Adrenal gland (tissue), 12 donors: ENCODE results near the gene CENPF. TPM values are rescaled to one million over a fixed set of nuclear protein-coding genes. Genes with fewer than 3 reads are reported as not detected.

ENCODE experiments used
- DNase-seq, 7 donors: peaks; one replicate each; pipeline ENCODE4 v3.0.0-alpha.2; 2019 to 2020
- H3K27ac ChIP-seq, 5 donors: fragments of 200-600 bp; sonication (generic) in 4 of 5; 1 replicate in 3 of 5; 2 replicates in 2 of 5; pipeline versions ENCODE4 v1.5.1 to v1.8.0; 2016 to 2020; ENCODE audit warnings: mild to moderate bottlenecking in 1 of 5
- H3K27me3 ChIP-seq: fragments of 200-600 bp; 2 replicates; pipeline ENCODE4 v1.8.0; 2021
- H3K36me3 ChIP-seq, 2 donors: fragments of 200-600 bp; replicated peaks in 1 of 2; 1 replicate in 1 of 2; 2 replicates in 1 of 2; pipeline versions ENCODE4 v1.5.1 to v1.8.0; 2018 to 2022
- H3K4me1 ChIP-seq, 2 donors: fragments of 200-600 bp; replicated peaks in 1 of 2; 1 replicate in 1 of 2; 2 replicates in 1 of 2; pipeline versions ENCODE4 v1.5.1 to v1.8.0; 2018 to 2021
- H3K4me3 ChIP-seq, 4 donors: fragments of 200-600 bp; sonication (generic) in 3 of 4; one replicate each; pipeline ENCODE4 v1.5.1; 2016 to 2018
- H3K9me3 ChIP-seq, 3 donors: fragments of 200-600 bp; sonication (generic) in 1 of 3; replicated peaks in 1 of 3; 1 replicate in 2 of 3; 2 replicates in 1 of 3; pipeline versions ENCODE4 v1.5.1 to v1.8.0; 2016 to 2021
- CTCF ChIP-seq, 6 experiments: fragments of 450-650 bp in 4 of 6; fragments of 200-600 bp in 2 of 6; sonication (generic) in 1 of 6; IDR thresholded peaks; 1 replicate in 5 of 6; 2 replicates in 1 of 6; pipeline versions ENCODE4 v1.5.1 to v1.8.0; 2016 to 2021; ENCODE audit warnings: antibody characterized with exemption in 6 of 6, mild to moderate bottlenecking in 2 of 6, moderate library complexity in 1 of 6
- POLR2A ChIP-seq, 2 donors: fragments of 450-650 bp; IDR thresholded peaks; one replicate each; pipeline ENCODE4 v1.6.1; 2017; ENCODE audit warnings: antibody characterized with exemption in 2 of 2, mild to moderate bottlenecking in 2 of 2, moderate library complexity in 1 of 2
- WGBS, 4 donors: extraction: QIAGEN DNeasy Blood & Tissue Kit in 2 of 4; methylation state at CpG; one replicate each; pipeline versions ENCODE4 v1.1.5 to v1.1.7; 2013 to 2017; 5-methylcytosine and 5-hydroxymethylcytosine counted together
- intact Hi-C, 2 donors: fragments of 100-400 bp; cut with DNase I; formaldehyde crosslinking; loops; one replicate each; pipeline versions ENCODE4 v1.14.1 to v1.15.0; 2022 to 2023
- polyA plus RNA-seq, 3 donors: library from polyadenylated mRNA; stranded (reverse); fragments of 200-250 nt in 2 of 3; fragments of 350-450 nt in 1 of 3; fragmentation: Illumina TruSeq in 1 of 3; extraction: RNeasy Lipid Tissue Mini Kit (QIAGEN cat#74804) in 1 of 3; gene quantifications; one replicate each; pipeline ENCODE4 v1.2.3, GENCODE V29; 2013 to 2014
- total RNA-seq, 9 donors: library from RNA; depleted of rRNA in 4 of 9; stranded (reverse); fragments of >200 nt in 4 of 9; fragments of 120-200 nt in 1 of 9; fragmentation: NEBNext Ultra II Directional in 1 of 9; extraction: Animal tissue kit (Norgen Biotek cat#: 25700) in 1 of 9; gene quantifications; one replicate each; pipeline versions ENCODE4 v1.1.0 to v1.2.4, GENCODE V29; 2013 to 2023
- donor health status: healthy with polysubstance abuse.
- donor health status: Bipolar disorder and iron deficiency.
- donor health status: DM: yes; HTN: yes; CAD: no.
- donor health status: DM: no; HTN: no; CAD: no.
- donor health status: DM: no; HTN: no; CAD: no.
- donor health status: DM: yes; HTN: yes; CAD: no.

CENPF gene
- total and polyA plus RNA-seq, 12 donors: 0.48 to 36.2 (median 2.9) TPM

GRCh38 chr1:214637722-214638458, 34.9 kb downstream of the CENPF start:
- 62 to 70% (median 70%) methylated on average over 6 of the region's 6 CpGs for WGBS, 4 donors
- Histone ChIP-seq H3K36me3 (no peaks in the 10 kb centered on the region), H3K4me1 (no peaks in the 10 kb centered on the region), H3K27me3 (no peaks in the 10 kb centered on the region), H3K9me3 (no peaks in the 10 kb centered on the region), H3K27ac (no peak overlapping the region), H3K4me3 (no peak overlapping the region)
- TF ChIP-seq CTCF (IDR thresholded peaks at IDR 0.05) (peak; percentile 35 to 72 (median 56)), POLR2A (IDR thresholded peaks at IDR 0.05) (no peak)
- peak in 3 of 7 donors; percentile 20 to 41 (median 34) for DNase-seq
- intact Hi-C loops: loop anchor here in 1 of 2 donors (10.0 kb wide), 1 partner anchor 887 kb away; no protein-coding TSS in a partner anchor

GRCh38 chr1:214638459-214638807, 35.4 kb downstream of the CENPF start:
- H3K36me3 ChIP-seq: no peaks in the 10 kb centered on the region
- H3K27ac ChIP-seq: no peak overlapping the region
- TF ChIP-seq POLR2A (IDR thresholded peaks at IDR 0.05) (no peak), CTCF (IDR thresholded peaks at IDR 0.05) (no peak)
- no peaks in the 10 kb centered on the region for H3K4me1 ChIP-seq
- intact Hi-C loops: loop anchor here in 1 of 2 donors (10.0 kb wide), 1 partner anchor 886 kb away; no protein-coding TSS in a partner anchor
- 93 to 97% (median 96%) methylated on average over 4 to 6 of the region's 6 CpGs for WGBS, 4 donors
- H3K4me3 ChIP-seq: no peak overlapping the region
- no peak for DNase-seq
- no peaks in the 10 kb centered on the region for H3K27me3 ChIP-seq
- no peaks in the 10 kb centered on the region for H3K9me3 ChIP-seq

GRCh38 chr1:214638997-214639396, 36.0 kb downstream of the CENPF start:
- TF ChIP-seq CTCF (IDR thresholded peaks at IDR 0.05): no peak
- DNase-seq: no peak
- no peaks in the 10 kb centered on the region for H3K9me3 ChIP-seq
- no peaks in the 10 kb centered on the region for H3K36me3 ChIP-seq
- no peak overlapping the region for H3K27ac ChIP-seq
- 89 to 94% (median 92%) methylated on average over 3 of the region's 3 CpGs for WGBS, 4 donors
- intact Hi-C loops: loop anchor here in 1 of 2 donors (10.0 kb wide), 1 partner anchor 886 kb away; no protein-coding TSS in a partner anchor
- no peak overlapping the region for H3K4me3 ChIP-seq
- H3K4me1 ChIP-seq: no peaks in the 10 kb centered on the region
- no peaks in the 10 kb centered on the region for H3K27me3 ChIP-seq

GRCh38 chr1:214640431-214641213, 37.6 kb downstream of the CENPF start:
- TF ChIP-seq POLR2A (IDR thresholded peaks at IDR 0.05) (no peak), CTCF (IDR thresholded peaks at IDR 0.05) (no peak)
- no peak for DNase-seq
- H3K27ac ChIP-seq: no peak overlapping the region
- H3K27me3 ChIP-seq: no peaks in the 10 kb centered on the region
- no peaks in the 10 kb centered on the region for H3K9me3 ChIP-seq
- WGBS, 4 donors: 87 to 96% (median 96%) methylated on average over 6 of the region's 6 CpGs
- intact Hi-C loops: no loop called here
- H3K4me3 ChIP-seq: no peak overlapping the region
- H3K4me1 ChIP-seq: no peaks in the 10 kb centered on the region
- H3K36me3 ChIP-seq: no peaks in the 10 kb centered on the region
